ENCODE data around the gene NRF1. TPM values are rescaled to one million over a fixed set of nuclear protein-coding genes. Genes with fewer than 3 reads are reported as not detected.

Gene NRF1
- total and polyA plus RNA-seq, 2 of the 8 experiments (the other 6 are each of a cell fraction or from before 2014, with no cell fraction given) = 18.2 to 21.4 TPM

GRCh38 chr7:129789000-129789399 is 177.5 kb downstream of the NRF1 start:
- no peaks in the 10 kb centered on the region for H3K36me3 ChIP-seq (ENCODE audit: control insufficient read depth in 2 of 4, insufficient read depth in 4 of 4, low read length in 3 of 4)
- peaks cover 12 to 14% of the 10 kb centered on the region in 2 experiments for H4K20me1 ChIP-seq (replicated peaks in 1 of 2; ENCODE audit: control insufficient read depth in 1 of 2, insufficient read depth in 2 of 2, low read length in 2 of 2)
- H2BK20ac ChIP-seq (ENCODE audit: low read length) = no peak overlapping the region
- CTCF ChIA-PET (ENCODE audit: partially characterized antibody) = interaction anchor here (0.8 to 1.7 kb wide), 7 partner anchors 11 to 125 kb away, joined by 3 to 5 read pairs (median 4); no protein-coding TSS in a partner anchor
- peaks cover 6 to 23% (median 15%) of the 10 kb centered on the region in 4 experiments for H3K4me1 ChIP-seq (replicated peaks in 1 of 4; ENCODE audit: control insufficient read depth in 3 of 4, insufficient read depth in 4 of 4, low read length in 3 of 4)
- H4K5ac ChIP-seq (ENCODE audit: insufficient read length, low read depth, low read length) = no peak overlapping the region
- H3K23ac ChIP-seq (ENCODE audit: insufficient read length) = no peak overlapping the region
- no peak overlapping the region for H4K8ac ChIP-seq (ENCODE audit: extremely low read depth, insufficient read depth, low read length)
- TF ChIP-seq NANOG (IDR thresholded peaks at IDR 0.05; ENCODE audit: insufficient read depth, low read depth, low read length, poor library complexity, severe bottlenecking) = no peak
- no peak for TF ChIP-seq KDM4A (IDR thresholded peaks at IDR 0.05; ENCODE audit: low read depth, low read length, severe bottlenecking)
- no peak for TF ChIP-seq TAF1 (IDR thresholded peaks at IDR 0.05; ENCODE audit: low read depth, low read length)
- no peak for TF ChIP-seq CHD1 (IDR thresholded peaks at IDR 0.05; ENCODE audit: low read depth, low read length)
- TF ChIP-seq CHD2 (IDR thresholded peaks at IDR 0.05; ENCODE audit: low read length) = no peak
- FAIRE-seq = no peak
- H3K79me2 ChIP-seq (ENCODE audit: control insufficient read depth in 1 of 2, insufficient read depth in 2 of 2, low read length in 2 of 2) = no peaks in the 10 kb centered on the region
- H3K9ac ChIP-seq (replicated peaks in 1 of 4; ENCODE audit: extremely low read depth in 1 of 4, low read depth in 3 of 4, low read length in 3 of 4) = no peak overlapping the region
- POLR2A ChIA-PET (ENCODE audit: partially characterized antibody) = interaction anchor here (1.4 to 4.7 kb wide), 3 partner anchors 9 to 16 kb away, joined by 4 to 20 read pairs (median 7); no protein-coding TSS in a partner anchor
- no peak overlapping the region for H3K14ac ChIP-seq (ENCODE audit: insufficient read length)
- no peak overlapping the region for H2BK12ac ChIP-seq (ENCODE audit: low read depth, low read length)
- H2AK5ac ChIP-seq (ENCODE audit: low read depth, low read length) = no peak overlapping the region
- no peak overlapping the region for H3K18ac ChIP-seq (ENCODE audit: extremely low read depth, low read length)
- no peaks in the 10 kb centered on the region for H3K79me1 ChIP-seq (ENCODE audit: low read depth, low read length)
- H3K4me3 ChIP-seq (ENCODE audit: extremely low read depth in 1 of 4, insufficient read depth in 2 of 4, low read depth in 3 of 4, low read length in 4 of 4) = no peak overlapping the region
- H3K23me2 ChIP-seq (ENCODE audit: low read depth, low read length) = peaks cover 4% of the 10 kb centered on the region; the same call in 1 of the 2 replicates
- no peak overlapping the region for H3K56ac ChIP-seq (replicated peaks; ENCODE audit: insufficient read length, low read depth, low read length)
- no peak overlapping the region for H2BK5ac ChIP-seq (ENCODE audit: low read depth, low read length)
- no peak overlapping the region for H2BK15ac ChIP-seq (ENCODE audit: low read length)
- no peak overlapping the region for H3K4ac ChIP-seq (replicated peaks; ENCODE audit: insufficient read length, low read depth, low read length)
- H3K9me3 ChIP-seq (ENCODE audit: insufficient read depth in 2 of 2, low read depth in 1 of 2, low read length in 1 of 2) = no peaks in the 10 kb centered on the region
- no peak overlapping the region for H2AFZ ChIP-seq (ENCODE audit: low read length)
- H3K4me2 ChIP-seq (ENCODE audit: insufficient read depth in 1 of 2, low read depth in 2 of 2, low read length in 2 of 2) = no peak overlapping the region
- no peak for DNase-seq (ENCODE audit: low read depth in 1 of 2, low spot score in 2 of 2)
- H3K27me3 ChIP-seq (replicated peaks in 1 of 4; ENCODE audit: control insufficient read depth in 3 of 4, extremely low read depth in 1 of 4, insufficient read depth in 3 of 4, low read length in 3 of 4) = peaks cover 33 to 71% (median 65%) of the 10 kb centered on the region in 4 experiments
- 99% methylated on average over 6 of the region's 6 CpGs; no CpG with 5 or more reads in 1 of the 2 experiments for WGBS, 2 experiments (ENCODE audit: extremely low coverage in 1 of 2, insufficient coverage in 1 of 2, insufficient read length in 1 of 2, insufficient replicate concordance in 2 of 2, low coverage in 1 of 2, low lambda C conversion rate in 2 of 2, missing lambda C conversion rate in 1 of 2)
- no peak overlapping the region for H2BK120ac ChIP-seq (replicated peaks; ENCODE audit: low read depth, low read length)
- no peak overlapping the region for H4K91ac ChIP-seq (replicated peaks; ENCODE audit: insufficient read length, low read length)
- no peak overlapping the region for H3K27ac ChIP-seq (ENCODE audit: low read depth, low read length)
